AG04449 (cell line): ENCODE results near the gene PKP3.

ENCODE experiments used
- CTCF ChIA-PET: fragments of 350-600 bp; formaldehyde crosslinking; extraction: SDS; loops from one replicate; lab custom pipeline; 2021; ENCODE audit warnings: antibody characterized with exemption; lab: Yijun Ruan, JAX
- POLR2A ChIA-PET: fragments of 400-600, 350-600 bp; formaldehyde crosslinking; extraction: SDS; loops from one replicate; lab custom pipeline; 2020; ENCODE audit warnings: antibody characterized with exemption, inconsistent platforms; lab: Yijun Ruan, JAX
- DNase-seq: peaks from one replicate; pipeline ENCODE4 v3.0.0-alpha.2; 2010; ENCODE audit warnings: low read depth, low spot score
- H3K4me3 ChIP-seq: 2 replicates; pipeline ENCODE4 v1.5.1; 2011; ENCODE audit warnings: low read depth, mild to moderate bottlenecking, control low read depth, low read length
- CTCF ChIP-seq: IDR thresholded peaks from one replicate; pipeline ENCODE4 v1.5.1; 2011; ENCODE audit warnings: mild to moderate bottlenecking, moderate library complexity, low read length, control low read depth, inconsistent platforms; ENCODE audit not compliant: insufficient read depth; ENCODE audit errors: missing control alignments

Gene PKP3

GRCh38 chr11:390175-390574, 3.8 kb upstream of the PKP3 start:
- ChIA-PET POLR2A (no interaction called here), CTCF (interaction anchor here (1.0 kb wide), 1 partner anchor 57 kb away, joined by 4 read pairs; no protein-coding TSS in a partner anchor)
- DNase-seq, result no peak
- H3K4me3 ChIP-seq, result no peak overlapping the region
- no peak for TF ChIP-seq CTCF

- POLR2A ChIA-PET, result no interaction called here
- TF ChIP-seq CTCF, result no peak
- CTCF ChIA-PET, result interaction anchor here (0.6 to 1.2 kb wide), 4 partner anchors 16 to 57 kb away, joined by 3 read pairs; no protein-coding TSS in a partner anchor
- DNase-seq, result no peak
- no peak overlapping the region for H3K4me3 ChIP-seq
Observed at GRCh38 chr11:391117-392017, 2.6 kb upstream of the PKP3 start.

- H3K4me3 ChIP-seq, result no peak overlapping the region
- no peak for TF ChIP-seq CTCF
- ChIA-PET CTCF (interaction anchor here (0.6 to 1.3 kb wide), 5 partner anchors 15 to 126 kb away, joined by 3 to 4 read pairs (median 3); no protein-coding TSS in a partner anchor), POLR2A (no interaction called here)
- DNase-seq, result no peak
Observed at GRCh38 chr11:392102-392777, 1.8 kb upstream of the PKP3 start.

GRCh38 chr11:393219-394033, 583 bp upstream of the PKP3 start:
- H3K4me3 ChIP-seq, result no peak overlapping the region
- CTCF ChIA-PET, result interaction anchor here (0.9 to 1.3 kb wide), 4 partner anchors 13 to 125 kb away, joined by 3 to 4 read pairs (median 3); no protein-coding TSS in a partner anchor
- DNase-seq, result no peak

More at GRCh38 chr11:393219-394033, 583 bp upstream of the PKP3 start:
- no peak for TF ChIP-seq CTCF
- POLR2A ChIA-PET, result no interaction called here
